Measurements from ENCODE around the gene GPATCH1.
A peak's percentile ranks its signal among the peaks of the same experiment; 100 is the strongest.
"Not testable (repeated sequence)": the region's sequence is repeated elsewhere in the genome, so short reads cannot be mapped to it uniquely, and the experiment has no call there.

Gene GPATCH1

GRCh38 chr19:33114312-33114711 lies 33.3 kb downstream of the GPATCH1 start:
- Histone ChIP-seq H3K4me3 (ENCODE audit: low read depth, low read length) (no peak overlapping the region), H3K27me3 (replicated peaks) (no peaks in the 10 kb centered on the region), H3K36me3 (replicated peaks) (peaks cover 25% of the 10 kb centered on the region), H3K27ac (no peak overlapping the region)
- in situ Hi-C loops (cut with HindIII; ENCODE audit: low pct_ligation_motif_present, low sequenced_read_pairs) = no loop called here
- no peak for DNase-seq
- TF ChIP-seq, protein P1, sequence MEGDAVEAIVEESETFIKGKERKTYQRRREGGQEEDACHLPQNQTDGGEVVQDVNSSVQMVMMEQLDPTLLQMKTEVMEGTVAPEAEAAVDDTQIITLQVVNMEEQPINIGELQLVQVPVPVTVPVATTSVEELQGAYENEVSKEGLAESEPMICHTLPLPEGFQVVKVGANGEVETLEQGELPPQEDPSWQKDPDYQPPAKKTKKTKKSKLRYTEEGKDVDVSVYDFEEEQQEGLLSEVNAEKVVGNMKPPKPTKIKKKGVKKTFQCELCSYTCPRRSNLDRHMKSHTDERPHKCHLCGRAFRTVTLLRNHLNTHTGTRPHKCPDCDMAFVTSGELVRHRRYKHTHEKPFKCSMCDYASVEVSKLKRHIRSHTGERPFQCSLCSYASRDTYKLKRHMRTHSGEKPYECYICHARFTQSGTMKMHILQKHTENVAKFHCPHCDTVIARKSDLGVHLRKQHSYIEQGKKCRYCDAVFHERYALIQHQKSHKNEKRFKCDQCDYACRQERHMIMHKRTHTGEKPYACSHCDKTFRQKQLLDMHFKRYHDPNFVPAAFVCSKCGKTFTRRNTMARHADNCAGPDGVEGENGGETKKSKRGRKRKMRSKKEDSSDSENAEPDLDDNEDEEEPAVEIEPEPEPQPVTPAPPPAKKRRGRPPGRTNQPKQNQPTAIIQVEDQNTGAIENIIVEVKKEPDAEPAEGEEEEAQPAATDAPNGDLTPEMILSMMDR (IDR thresholded peaks at IDR 0.05; ENCODE audit: low read depth, low read length, missing control alignments) = no peak

GRCh38 chr19:33117501-33117900 lies 36.5 kb downstream of the GPATCH1 start:
- no peak overlapping the region for H3K4me3 ChIP-seq (ENCODE audit: low read depth, low read length)
- H3K27me3 ChIP-seq (replicated peaks) = no peaks in the 10 kb centered on the region
- H3K36me3 ChIP-seq (replicated peaks) = peaks cover 22% of the 10 kb centered on the region
- H3K27ac ChIP-seq = no peak overlapping the region
- no peak for DNase-seq
- in situ Hi-C loops (cut with HindIII; ENCODE audit: low pct_ligation_motif_present, low sequenced_read_pairs) = no loop called here
- TF ChIP-seq, protein P1 (IDR thresholded peaks at IDR 0.05; ENCODE audit: low read depth, low read length, missing control alignments) = no peak

DNA sequence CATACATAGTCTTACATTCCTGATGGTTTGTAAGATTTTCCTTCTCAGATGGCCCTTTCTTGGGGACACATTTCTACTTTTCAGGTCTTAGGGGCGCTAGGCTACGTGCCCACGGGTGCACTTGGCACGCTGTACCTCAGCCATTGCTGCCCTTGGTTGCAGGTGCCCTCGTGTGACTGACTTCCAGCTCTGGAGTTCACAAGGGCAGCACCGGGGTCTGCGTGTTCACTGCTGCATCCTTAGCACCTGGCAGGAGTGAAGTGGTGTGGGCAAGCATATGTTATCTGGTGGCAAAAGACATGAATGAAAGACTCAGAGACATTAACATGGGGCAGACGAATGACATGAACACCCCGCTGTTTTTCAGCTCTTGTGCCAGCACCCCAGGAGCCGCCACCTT lies 37.7 kb downstream of the GPATCH1 start:
- in situ Hi-C loops (cut with HindIII; ENCODE audit: low pct_ligation_motif_present, low sequenced_read_pairs) = no loop called here

GRCh38 chr19:33124207-33125098 lies 43.5 kb downstream of the GPATCH1 start:
- H3K27me3 ChIP-seq (replicated peaks) = no peaks in the 10 kb centered on the region
- H3K4me3 ChIP-seq (ENCODE audit: low read depth, low read length) = no peak overlapping the region
- TF ChIP-seq, protein P1 (IDR thresholded peaks at IDR 0.05; ENCODE audit: low read depth, low read length, missing control alignments) = no peak
- in situ Hi-C loops (cut with HindIII; ENCODE audit: low pct_ligation_motif_present, low sequenced_read_pairs) = no loop called here
- peaks cover 15% of the 10 kb centered on the region for H3K36me3 ChIP-seq (replicated peaks)
- H3K27ac ChIP-seq = no peak overlapping the region
- no peak for DNase-seq

More for the DNA sequence above, 37.7 kb downstream of the GPATCH1 start:
- H3K27ac ChIP-seq = no peak overlapping the region
- no peak overlapping the region for H3K4me3 ChIP-seq (ENCODE audit: low read depth, low read length)
- H3K36me3 ChIP-seq (replicated peaks) = peaks cover 22% of the 10 kb centered on the region
- no peaks in the 10 kb centered on the region for H3K27me3 ChIP-seq (replicated peaks)
- TF ChIP-seq, protein P1 (IDR thresholded peaks at IDR 0.05; ENCODE audit: low read depth, low read length, missing control alignments) = no peak
- no peak for DNase-seq

- H3K27me3 ChIP-seq (replicated peaks) = no peaks in the 10 kb centered on the region
- H3K4me3 ChIP-seq (ENCODE audit: low read depth, low read length) = no peak overlapping the region
- DNase-seq = peak; percentile 31
- no peak overlapping the region for H3K27ac ChIP-seq
- H3K36me3 ChIP-seq (replicated peaks) = peaks cover 19% of the 10 kb centered on the region
- TF ChIP-seq, protein P1 (IDR thresholded peaks at IDR 0.05; ENCODE audit: low read depth, low read length, missing control alignments) = peak; percentile 88
- in situ Hi-C loops (cut with HindIII; ENCODE audit: low pct_ligation_motif_present, low sequenced_read_pairs) = no loop called here
Measured at GRCh38 chr19:33125929-33126388, 45.0 kb downstream of the GPATCH1 start.

GRCh38 chr19:33126712-33127111 lies 45.7 kb downstream of the GPATCH1 start:
- H3K36me3 ChIP-seq (replicated peaks) = peaks cover 19% of the 10 kb centered on the region
- in situ Hi-C loops (cut with HindIII; ENCODE audit: low pct_ligation_motif_present, low sequenced_read_pairs); DNase-seq; H3K27me3 ChIP-seq (replicated peaks); H3K4me3 ChIP-seq (ENCODE audit: low read depth, low read length); H3K27ac ChIP-seq: not testable (repeated sequence)

Measured in brain microvascular endothelial cell (primary cell).